Measurements from ENCODE around the gene RNF41. TPM values are rescaled to one million over a fixed set of nuclear protein-coding genes. Genes with fewer than 3 reads are reported as not detected.

The RNF41 gene
- total and polyA plus RNA-seq, 11 donors: 10.6 to 84.0 (median 53.3) TPM

GRCh38 chr12:56260921-56261320 lies 39.2 kb upstream of the RNF41 start:
- no peaks in the 10 kb centered on the region for H3K9me3 ChIP-seq
- WGBS, 4 donors: 49 to 71% (median 55%) methylated on average over 3 of the region's 3 CpGs
- ATAC-seq (no peak), DNase-seq (no peak)
- H3K27me3 ChIP-seq: no peaks in the 10 kb centered on the region
- no peak overlapping the region for H3K4me3 ChIP-seq
- intact Hi-C loops (cut with DNase I): no loop called here
- peaks cover 5 to 31% (median 24%) of the 10 kb centered on the region in 12 donors for H3K4me1 ChIP-seq
- H3K36me3 ChIP-seq: peaks cover 0 to 11% (median 5%) of the 10 kb centered on the region in 9 donors
- no peak overlapping the region for H3K27ac ChIP-seq
- no peak for TF ChIP-seq POLR2A (IDR thresholded peaks at IDR 0.05)
- no peak for TF ChIP-seq CTCF (IDR thresholded peaks at IDR 0.05)

GRCh38 chr12:56260380-56260779 lies 38.7 kb upstream of the RNF41 start:
- TF ChIP-seq CTCF (IDR thresholded peaks at IDR 0.05): no peak
- TF ChIP-seq POLR2A (IDR thresholded peaks at IDR 0.05): no peak
- ATAC-seq (no peak), DNase-seq (no peak)
- intact Hi-C loops (cut with DNase I): no loop called here
- H3K9me3 ChIP-seq: no peaks in the 10 kb centered on the region
- H3K27me3 ChIP-seq: no peaks in the 10 kb centered on the region
- no peak overlapping the region for H3K4me3 ChIP-seq
- H3K27ac ChIP-seq: no peak overlapping the region
- WGBS, 4 donors: 92 to 96% (median 95%) methylated on average over 8 of the region's 8 CpGs
- peaks cover 0 to 17% (median 11%) of the 10 kb centered on the region in 9 donors for H3K36me3 ChIP-seq
- H3K4me1 ChIP-seq: peaks cover 5 to 29% (median 23%) of the 10 kb centered on the region in 12 donors

- Histone ChIP-seq H3K27ac (peak overlapping the region; percentile 51 to 97 (median 90)), H3K4me1 (peaks cover 5 to 29% (median 23%) of the 10 kb centered on the region in 12 donors), H3K9me3 (no peaks in the 10 kb centered on the region), H3K4me3 (peak overlapping the region; percentile 60 to 99 (median 96)), H3K36me3 (peaks cover 0 to 32% (median 27%) of the 10 kb centered on the region in 9 donors), H3K27me3 (no peaks in the 10 kb centered on the region)
- no peak for DNase-seq
- no peak for ATAC-seq
- 16 to 22% (median 17%) methylated on average over 9 of the region's 9 CpGs for WGBS, 4 donors
- no peak for TF ChIP-seq POLR2A (IDR thresholded peaks at IDR 0.05)
- TF ChIP-seq CTCF (IDR thresholded peaks at IDR 0.05): no peak
- intact Hi-C loops (cut with DNase I): loop anchor here in 6 of 10 donors (2.0 to 5.0 kb wide), 3 partner anchors 34 to 66 kb away; partner anchors contain the start of genes NABP2 (in 6 of the 6) and RNF41 (in 4 of the 6)
Measured at GRCh38 chr12:56258820-56259183, 37.1 kb upstream of the RNF41 start.

- WGBS, 4 donors: 0 to 1% (median 0%) methylated on average over 15 to 78 of the region's 78 CpGs
- ATAC-seq: peak; percentile 65 to 97 (median 93)
- Histone ChIP-seq H3K27ac (peak within 1 kb of the TSS; percentile 51 to 97 (median 90)), H3K4me3 (peak within 1 kb of the TSS; percentile 60 to 99 (median 96)), H3K36me3 (peaks cover 0 to 38% (median 32%) of the 10 kb centered on the region in 9 donors), H3K9me3 (no peaks in the 10 kb centered on the region), H3K27me3 (no peaks in the 10 kb centered on the region), H3K4me1 (peaks cover 5 to 29% (median 23%) of the 10 kb centered on the region in 12 donors)
- TF ChIP-seq CTCF (IDR thresholded peaks at IDR 0.05) (peak in 11 of 12 donors; percentile 43 to 94 (median 83)), POLR2A (IDR thresholded peaks at IDR 0.05) (peak in 1 of 2 donors; percentile 35)
- peak; percentile 76 to 90 (median 83) for DNase-seq
- intact Hi-C loops (cut with DNase I): loop anchor here in 6 of 10 donors (2.0 to 5.0 kb wide), 3 partner anchors 33 to 65 kb away; partner anchors contain the start of genes NABP2 (in 6 of the 6) and RNF41 (in 4 of the 6)
Measured at GRCh38 chr12:56258068-56258819, 36.5 kb upstream of the RNF41 start, which contains the start of gene ANKRD52. ANKRD52 (minus strand) TSS chr12:56258384; CDS start chr12:56258269, 115 bp downstream.

All from heart left ventricle (tissue), 16 donors.